Right lung (tissue), 5 donors: ENCODE measurements around the gene CEBPA. TPM values are rescaled to one million over a fixed set of nuclear protein-coding genes. Genes with fewer than 3 reads are reported as not detected.
"Not testable (repeated sequence)": the region's sequence is repeated elsewhere in the genome, so short reads cannot be mapped to it uniquely, and the experiment has no call there.

Experiments used
- DNase-seq, 2 donors: peaks; one replicate each; pipeline ENCODE4 v3.0.0-alpha.2; 2013
- polyA plus RNA-seq, 5 donors: library from polyadenylated mRNA; unstranded; fragments of 120-200 nt; gene quantifications; one replicate each; pipeline versions ENCODE4 v1.2.1 to v1.2.3, GENCODE V29; 2013; ENCODE audit warnings: inconsistent platforms in 1 of 5, low replicate concordance in 1 of 5; ENCODE audit not compliant: insufficient read length in 5 of 5, insufficient read depth in 1 of 5

Gene CEBPA
- polyA plus RNA-seq, 5 donors: 10.7 to 25.9 (median 14.2) TPM

- no peak for DNase-seq
These were observed 497 bp downstream of the CEBPA start for GRCh38 chr19:33301900-33302174.

GRCh38 chr19:33301144-33301899 is 1.0 kb downstream of the CEBPA start:
- DNase-seq: no peak

DNA sequence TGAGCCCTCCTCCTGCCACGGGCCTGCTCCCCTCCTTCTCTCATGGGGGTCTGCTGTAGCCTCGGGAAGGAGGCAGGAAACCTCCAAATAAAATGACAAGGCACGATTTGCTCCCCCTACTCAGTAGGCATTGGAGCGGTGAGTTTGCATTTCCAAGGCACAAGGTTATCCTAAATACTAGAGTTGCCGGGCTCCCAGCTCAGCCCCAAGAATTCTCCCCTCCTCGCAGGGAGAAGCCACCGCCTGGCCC is 1.5 kb downstream of the CEBPA start:
- DNase-seq: no peak

- no peak for DNase-seq
These were observed 2.1 kb downstream of the CEBPA start for GRCh38 chr19:33300009-33300893.

DNA sequence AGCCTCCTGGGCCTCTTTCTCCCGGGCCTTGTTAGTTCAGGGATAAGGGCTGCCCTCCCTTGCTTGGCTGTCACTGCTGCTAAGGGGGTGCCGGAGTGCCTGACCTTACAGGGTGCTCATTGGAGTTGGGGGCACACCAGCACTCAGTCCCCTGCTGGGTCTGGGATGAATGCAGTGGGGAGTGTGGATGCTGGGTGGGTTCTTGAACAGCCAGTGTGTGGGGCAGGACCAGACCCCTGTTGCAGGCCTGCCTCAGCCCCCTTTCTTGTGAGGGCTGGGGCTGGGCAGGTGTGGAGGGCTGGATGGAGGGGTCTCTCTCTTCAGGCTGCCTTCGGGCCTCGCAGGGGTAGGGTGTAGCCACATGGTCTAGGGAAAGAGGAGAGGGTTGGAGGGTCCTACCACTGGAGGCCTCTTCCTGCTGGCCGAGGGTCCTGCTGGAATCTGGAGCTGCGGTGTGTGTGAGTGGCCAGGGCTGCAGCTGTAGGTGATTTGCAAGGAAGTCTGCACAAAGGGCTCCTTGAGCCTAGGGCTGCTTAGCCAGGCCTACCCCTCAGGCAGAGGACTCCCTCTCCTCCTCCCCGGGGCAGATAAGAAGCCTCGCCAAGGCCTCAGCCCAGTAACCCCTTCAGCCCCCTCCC is 3.2 kb downstream of the CEBPA start:
- DNase-seq: no peak

- DNase-seq: no peak
These were observed 4.0 kb downstream of the CEBPA start for GRCh38 chr19:33298146-33298911.

GRCh38 chr19:33297401-33298145 is 4.8 kb downstream of the CEBPA start:
- no peak for DNase-seq

- no peak for DNase-seq
These were observed 5.8 kb downstream of the CEBPA start for GRCh38 chr19:33296488-33296971.

DNA sequence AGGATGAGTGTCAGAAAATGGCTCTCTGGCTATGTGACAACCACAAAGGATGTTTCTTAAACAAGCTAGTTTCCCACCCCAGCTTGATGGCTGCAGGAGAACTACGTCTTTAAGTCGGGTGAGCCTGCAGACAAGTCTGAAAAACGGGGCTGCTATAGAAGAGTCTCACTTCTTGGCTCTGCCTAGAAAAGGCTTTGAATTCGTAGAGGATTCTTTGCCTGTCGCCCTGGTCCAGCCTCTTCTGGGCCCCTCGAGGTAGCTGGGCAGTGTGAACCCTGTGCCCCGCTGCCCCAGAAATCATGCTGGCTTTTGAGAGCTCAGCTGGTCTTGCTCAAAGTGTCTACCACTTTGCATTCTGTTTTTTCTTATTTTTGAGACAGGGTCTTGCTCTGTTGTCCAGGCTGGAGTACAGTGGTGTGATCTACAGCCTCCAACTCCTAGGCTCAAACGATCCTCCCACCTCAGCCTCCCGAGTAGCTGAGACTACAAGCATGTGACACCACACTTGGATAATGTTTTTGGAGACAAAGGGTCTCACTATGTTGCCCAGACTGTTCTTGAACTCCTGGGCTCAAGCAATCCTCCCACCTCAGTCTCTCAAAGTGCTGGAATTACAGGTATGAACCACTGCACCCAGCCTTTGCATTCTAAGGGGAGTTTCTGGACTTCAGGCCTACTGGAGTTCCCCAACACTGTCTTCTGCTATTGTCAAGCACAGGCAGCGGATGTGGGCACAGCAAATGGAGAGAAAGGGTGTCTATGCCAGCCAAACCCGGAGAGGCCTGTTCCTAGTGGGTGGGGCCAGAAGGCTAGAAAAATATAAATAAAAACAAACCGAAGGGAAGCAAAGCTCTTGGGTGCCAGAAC is 6.5 kb downstream of the CEBPA start:
- DNase-seq: no peak

DNA sequence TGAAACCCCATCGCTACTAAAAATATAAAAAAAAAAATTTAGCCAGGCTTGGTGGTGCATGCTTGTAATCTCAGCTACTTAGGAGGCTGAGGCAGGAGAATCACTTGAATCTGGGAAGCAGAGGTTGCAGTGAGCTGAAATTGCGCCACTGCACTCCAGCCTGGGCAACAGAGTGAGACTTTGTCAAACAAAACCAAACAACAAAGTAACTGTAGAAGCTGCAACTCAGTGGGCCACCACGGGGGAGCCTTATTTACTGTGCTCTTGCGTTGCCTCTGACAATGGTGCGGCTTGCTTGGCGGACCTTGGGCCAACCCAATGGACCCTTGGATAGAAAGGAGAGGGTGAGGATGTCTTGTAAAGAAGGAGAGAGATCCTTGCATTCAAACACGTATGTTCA is 7.3 kb downstream of the CEBPA start:
- DNase-seq: not testable (repeated sequence)

GRCh38 chr19:33294058-33294798 is 8.1 kb downstream of the CEBPA start:
- no peak for DNase-seq

DNA sequence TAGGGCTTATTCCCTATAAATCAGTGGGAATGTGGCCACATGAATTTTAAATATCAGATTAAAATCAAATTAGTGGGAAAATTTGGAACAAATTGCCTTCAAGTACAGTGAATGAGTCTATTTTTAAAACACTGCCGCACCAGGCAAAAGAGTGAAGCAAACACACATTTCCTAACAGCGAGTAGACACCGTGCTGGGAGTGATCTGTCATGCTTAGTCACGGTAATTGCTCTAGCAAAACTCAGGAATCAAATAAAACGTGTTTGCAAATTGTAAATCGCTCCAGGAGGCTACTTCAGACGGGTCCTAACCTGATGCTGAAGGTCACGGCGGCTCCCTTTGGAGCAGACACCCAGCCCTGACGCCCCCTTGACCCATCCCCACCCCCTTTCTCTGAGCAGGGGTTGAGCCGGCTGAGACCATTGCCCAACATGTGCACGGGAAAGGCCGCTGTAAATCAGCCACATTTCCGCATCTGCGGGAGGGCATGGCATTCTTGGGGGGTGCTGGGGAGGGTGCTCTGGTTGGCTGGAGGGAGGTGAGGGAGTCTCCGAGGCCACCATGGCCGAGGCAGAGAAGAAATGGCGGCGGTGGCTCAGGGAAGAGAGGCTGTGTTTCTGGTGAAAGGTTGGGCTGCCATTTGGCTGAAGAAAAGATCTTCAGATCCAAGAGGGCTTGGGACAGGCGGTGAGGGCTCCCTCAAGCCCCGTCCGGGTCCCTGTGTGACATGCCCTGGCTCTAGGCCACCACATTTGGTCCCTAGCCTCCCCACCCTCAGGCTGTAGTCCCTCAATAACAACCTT is 8.9 kb downstream of the CEBPA start:
- no peak for DNase-seq

- no peak for DNase-seq
These were observed 9.6 kb downstream of the CEBPA start for GRCh38 chr19:33292595-33293254.

DNA sequence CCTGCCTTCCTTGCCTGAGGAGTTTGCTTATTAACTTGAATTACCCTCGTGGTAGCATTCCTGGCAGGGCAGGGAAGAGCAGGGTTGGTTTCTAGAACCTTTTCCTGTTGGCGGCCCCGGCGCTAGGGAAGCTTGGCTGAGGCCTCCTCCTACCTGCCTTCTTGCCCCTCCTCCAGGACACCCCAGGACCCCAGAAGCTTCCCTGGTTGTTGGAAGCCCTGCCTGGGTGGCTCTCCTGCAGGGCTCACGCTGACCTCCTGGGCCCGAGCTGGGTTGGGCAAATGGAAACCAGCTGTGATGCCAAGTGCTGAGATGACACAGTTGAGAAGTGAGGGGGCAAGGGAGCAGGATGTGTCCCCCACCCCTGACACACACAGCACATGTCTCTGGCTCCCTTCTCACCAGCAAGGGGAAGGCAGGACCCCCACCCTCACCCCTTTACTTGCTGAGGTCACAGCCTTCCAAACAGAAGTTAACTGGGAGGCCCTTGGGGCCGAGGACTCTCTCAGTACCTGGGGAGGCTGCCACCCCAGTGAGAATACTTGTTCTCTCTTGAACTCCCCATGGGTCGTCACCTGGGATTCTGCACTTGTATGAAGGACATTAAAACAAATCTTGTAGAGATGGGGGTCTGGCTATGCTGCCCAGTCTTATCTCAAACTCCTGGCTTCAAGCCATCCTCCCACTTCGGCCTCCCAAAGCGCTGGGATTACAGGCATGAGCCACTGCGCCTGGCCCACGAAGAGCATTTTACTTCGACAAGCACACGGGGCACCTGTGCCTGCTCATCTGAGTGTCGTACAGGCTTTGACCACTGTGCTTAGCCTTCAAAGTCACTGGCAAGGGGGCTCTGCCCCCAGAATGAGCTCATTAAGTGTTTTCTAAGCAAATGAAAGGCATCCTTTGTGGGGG is 10.5 kb downstream of the CEBPA start:
- peak; percentile 50 to 51 for DNase-seq

DNA sequence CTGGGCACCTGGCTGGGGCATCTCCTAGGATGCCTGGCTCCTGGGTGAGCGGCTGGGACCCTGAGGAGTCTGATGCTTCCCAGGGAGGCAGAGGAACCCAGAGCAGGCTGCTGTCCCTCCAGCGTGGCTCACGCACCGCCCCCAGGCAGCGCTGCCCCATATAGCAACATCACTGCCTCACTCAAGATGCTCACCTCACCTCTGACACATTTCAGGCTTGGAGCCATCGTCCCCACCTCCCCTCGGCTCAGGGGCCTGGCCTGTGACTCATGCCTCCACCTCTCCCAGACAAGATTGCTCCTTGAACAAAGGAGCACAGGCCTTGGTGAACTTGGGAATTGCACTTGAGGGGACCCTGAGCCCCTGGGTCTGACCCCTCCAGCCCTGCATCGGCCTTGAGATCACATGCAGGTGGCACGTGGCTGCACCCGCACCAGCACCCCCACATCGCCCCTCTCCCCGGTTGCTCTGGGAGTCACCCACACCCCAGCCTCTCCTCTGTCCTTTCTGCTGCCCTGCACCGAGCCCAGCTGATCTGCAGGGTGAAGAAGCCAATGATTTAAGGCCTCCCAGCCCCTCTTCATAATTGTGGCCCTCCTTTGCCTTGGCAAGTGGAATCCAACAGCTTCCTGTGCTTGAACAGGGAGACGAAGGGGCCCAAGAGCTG is 11.2 kb downstream of the CEBPA start:
- DNase-seq: no peak

GRCh38 chr19:33290082-33290815 is 12.1 kb downstream of the CEBPA start:
- DNase-seq: no peak
